RWPE1 (cell line): ENCODE measurements around the gene FRK.
"Not testable (repeated sequence)": the region's sequence is repeated elsewhere in the genome, so short reads cannot be mapped to it uniquely, and the experiment has no call there.

Source experiments
- CTCF ChIA-PET: fragments of 350-600 bp; sonication (Branson Sonifier 250); formaldehyde crosslinking; extraction: SDS; loops from one replicate; lab custom pipeline; 2021; lab: Yijun Ruan, JAX
- POLR2A ChIA-PET: fragments of 400-600 bp; formaldehyde crosslinking; extraction: SDS; loops from one replicate; lab custom pipeline; 2020; ENCODE audit warnings: antibody characterized with exemption; ENCODE audit not compliant: low non-redundant PET; lab: Yijun Ruan, JAX
- DNase-seq: peaks from one replicate; pipeline ENCODE4 v3.0.0; 2012; ENCODE audit warnings: low spot score
- H3K27ac ChIP-seq: fragments of 450-650 bp; 2 replicates; pipeline ENCODE4 v1.5.1; 2017
- TF ChIP-seq, protein P1 (sequence below): fragments of 450-650 bp; conservative IDR thresholded peaks from 2 replicates; pipeline ENCODE4 v1.5.1; 2017; ENCODE audit warnings: low read depth, mild to moderate bottlenecking

FRK gene

DNA sequence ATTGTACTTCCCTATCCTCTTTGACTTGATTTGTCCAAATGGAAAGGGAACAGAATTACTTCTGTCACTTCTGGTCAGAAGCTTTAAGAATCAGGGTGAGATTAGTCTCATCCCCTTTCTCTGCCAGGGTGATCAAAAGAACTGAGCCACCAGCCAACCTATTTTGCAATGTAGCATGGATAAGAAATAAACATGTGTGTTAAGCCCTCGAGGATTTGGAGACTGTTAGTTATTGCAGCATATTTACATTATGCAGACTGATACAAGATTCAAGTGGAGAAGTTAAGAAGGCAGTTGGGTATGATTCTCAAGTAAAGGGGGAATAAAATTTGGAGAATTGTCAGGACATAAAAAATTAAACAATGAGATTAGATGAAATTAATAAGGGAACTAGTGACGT lies 106.0 kb downstream of the FRK start:
- DNase-seq, result no peak
- TF ChIP-seq, protein P1, sequence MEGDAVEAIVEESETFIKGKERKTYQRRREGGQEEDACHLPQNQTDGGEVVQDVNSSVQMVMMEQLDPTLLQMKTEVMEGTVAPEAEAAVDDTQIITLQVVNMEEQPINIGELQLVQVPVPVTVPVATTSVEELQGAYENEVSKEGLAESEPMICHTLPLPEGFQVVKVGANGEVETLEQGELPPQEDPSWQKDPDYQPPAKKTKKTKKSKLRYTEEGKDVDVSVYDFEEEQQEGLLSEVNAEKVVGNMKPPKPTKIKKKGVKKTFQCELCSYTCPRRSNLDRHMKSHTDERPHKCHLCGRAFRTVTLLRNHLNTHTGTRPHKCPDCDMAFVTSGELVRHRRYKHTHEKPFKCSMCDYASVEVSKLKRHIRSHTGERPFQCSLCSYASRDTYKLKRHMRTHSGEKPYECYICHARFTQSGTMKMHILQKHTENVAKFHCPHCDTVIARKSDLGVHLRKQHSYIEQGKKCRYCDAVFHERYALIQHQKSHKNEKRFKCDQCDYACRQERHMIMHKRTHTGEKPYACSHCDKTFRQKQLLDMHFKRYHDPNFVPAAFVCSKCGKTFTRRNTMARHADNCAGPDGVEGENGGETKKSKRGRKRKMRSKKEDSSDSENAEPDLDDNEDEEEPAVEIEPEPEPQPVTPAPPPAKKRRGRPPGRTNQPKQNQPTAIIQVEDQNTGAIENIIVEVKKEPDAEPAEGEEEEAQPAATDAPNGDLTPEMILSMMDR, result no peak
- CTCF ChIA-PET, result no interaction called here
- POLR2A ChIA-PET, result no interaction called here
- no peak overlapping the region for H3K27ac ChIP-seq

GRCh38 chr6:115948751-115949150 lies 111.9 kb downstream of the FRK start:
- H3K27ac ChIP-seq, result no peak overlapping the region
- ChIA-PET POLR2A (no interaction called here), CTCF (no interaction called here)
- TF ChIP-seq, protein P1, result no peak
- no peak for DNase-seq

DNA sequence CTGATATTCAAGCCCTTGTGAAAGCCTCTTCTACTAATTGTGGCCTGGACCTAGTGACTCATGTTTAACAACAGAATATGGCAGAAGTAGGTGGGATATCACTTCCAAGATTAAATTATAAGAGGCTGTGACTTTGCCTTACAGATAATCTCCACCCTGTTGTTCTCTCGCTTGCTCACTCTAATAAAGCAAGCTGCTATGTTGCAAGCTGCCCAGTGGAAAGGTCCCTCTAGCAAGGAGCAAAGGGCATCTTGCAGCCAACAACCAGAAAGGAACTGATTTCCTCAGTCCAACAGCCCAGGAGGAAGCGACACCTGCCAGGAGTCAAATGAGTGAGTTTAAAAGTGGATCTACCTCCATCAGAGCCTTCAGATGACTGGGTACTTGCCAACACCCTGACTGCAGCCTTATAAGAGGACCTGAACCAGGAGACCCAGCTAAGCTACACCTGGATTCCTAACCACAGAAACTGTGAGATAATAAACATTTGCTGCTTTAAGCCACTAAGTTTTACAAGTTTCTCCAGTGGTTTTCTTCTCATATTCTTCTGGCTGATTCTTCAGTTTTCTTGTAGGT lies 112.6 kb downstream of the FRK start:
- no peak for DNase-seq
- no peak overlapping the region for H3K27ac ChIP-seq
- TF ChIP-seq, protein P1, result no peak
- ChIA-PET POLR2A (no interaction called here), CTCF (interaction anchor here (0.6 kb wide), 1 partner anchor 12 kb away, joined by 7 read pairs; no protein-coding TSS in a partner anchor)

DNA sequence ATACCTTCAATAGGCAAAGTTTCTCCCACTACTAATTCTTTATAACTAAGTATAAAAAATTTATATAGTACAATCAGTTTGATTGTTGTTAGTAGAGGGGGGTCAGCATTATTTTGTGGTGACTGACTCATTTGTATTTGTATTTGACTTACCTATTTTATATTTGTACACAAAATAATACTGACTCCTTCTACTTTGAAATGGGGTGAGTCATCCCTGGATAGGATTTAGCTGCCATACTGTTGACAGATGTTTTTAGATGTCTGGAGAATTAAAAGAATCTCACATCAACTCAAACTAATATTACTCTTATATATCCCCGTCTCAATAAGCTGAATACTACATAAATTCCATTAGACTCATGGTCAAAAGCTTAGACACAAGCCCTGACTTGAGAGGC lies 114.9 kb downstream of the FRK start:
- ChIA-PET POLR2A (no interaction called here), CTCF (interaction anchor here (0.6 kb wide), 1 partner anchor 334 kb away, joined by 3 read pairs; no protein-coding TSS in a partner anchor)
- TF ChIP-seq, protein P1, result no peak
- DNase-seq, result no peak
- no peak overlapping the region for H3K27ac ChIP-seq

- POLR2A ChIA-PET, result no interaction called here
- no peak overlapping the region for H3K27ac ChIP-seq
- CTCF ChIA-PET, result interaction anchor here (0.6 kb wide), 2 partner anchors 22 to 334 kb away, joined by 3 read pairs; no protein-coding TSS in a partner anchor
- no peak for DNase-seq
- TF ChIP-seq, protein P1, result no peak
These were observed 115.4 kb downstream of the FRK start for GRCh38 chr6:115945306-115945705.

DNA sequence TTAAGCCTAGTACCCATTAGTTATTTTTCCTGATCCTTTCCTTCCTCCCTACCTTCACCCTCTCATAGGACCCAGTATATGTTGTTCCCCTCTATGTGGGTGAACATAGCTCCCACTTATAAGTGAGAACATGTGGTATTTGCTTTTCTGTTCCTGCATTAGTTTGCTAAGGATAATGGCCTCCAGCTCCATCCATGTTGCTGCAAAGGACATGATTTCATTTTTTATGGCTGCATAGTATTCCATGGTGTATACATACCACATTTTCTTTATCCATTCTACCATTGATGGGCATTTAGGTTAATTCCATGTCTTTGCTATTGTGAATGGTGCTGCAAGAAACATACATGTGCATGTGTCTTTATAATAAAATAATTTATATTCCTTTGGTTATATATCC lies 115.9 kb downstream of the FRK start:
- DNase-seq, H3K27ac ChIP-seq, CTCF ChIA-PET, POLR2A ChIA-PET: not testable (repeated sequence)

DNA sequence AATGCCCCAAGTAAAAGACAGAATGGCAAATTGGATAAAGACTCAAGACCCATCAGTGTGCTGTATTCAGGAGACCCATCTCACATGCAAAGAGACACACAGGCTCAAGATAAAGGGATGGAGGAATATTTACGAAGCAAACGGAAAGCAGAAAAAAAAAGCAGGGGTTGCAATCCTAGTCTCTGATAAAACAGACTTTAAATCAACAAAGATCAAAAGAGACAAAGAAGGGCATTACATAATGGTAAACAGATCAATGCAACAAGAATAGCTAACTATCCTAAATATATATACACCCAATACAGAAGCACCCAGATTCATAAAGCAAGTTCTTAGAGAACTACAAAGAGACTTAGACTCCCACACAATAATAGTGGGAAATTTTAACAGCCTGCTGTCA lies 123.2 kb downstream of the FRK start:
- POLR2A ChIA-PET, H3K27ac ChIP-seq, CTCF ChIA-PET, DNase-seq: not testable (repeated sequence)
